Right lobe of liver (tissue), 4 donors: ENCODE results near the gene CTSW.

Experiments
- CTCF ChIP-seq, 4 donors: fragments of 200-600 bp in 3 of 4; fragments of 450-650 bp in 1 of 4; IDR thresholded peaks; one replicate each; pipeline versions ENCODE4 v1.5.1 to v1.8.0; 2016 to 2022; ENCODE audit warnings: antibody characterized with exemption in 4 of 4, mild to moderate bottlenecking in 2 of 4
- POLR2A ChIP-seq: fragments of 450-650 bp; IDR thresholded peaks from one replicate; pipeline ENCODE4 v1.6.1; 2017; ENCODE audit warnings: antibody characterized with exemption, mild to moderate bottlenecking
- donor health status: DM: no; HTN: no; CAD: no.
- donor health status: DM: no; HTN: no; CAD: no.
- donor health status: DM: no; HTN: yes; CAD: no.

GRCh38 chr11:65854161-65854592 is 25.5 kb upstream of the CTSW start:
- TF ChIP-seq CTCF (IDR thresholded peaks at IDR 0.05): no peak
- TF ChIP-seq POLR2A: no peak
